CD4-positive, alpha-beta T cell treated with Interleukin-17A for 4 hours (primary cell): ENCODE results near the gene C7orf25.

ENCODE experiments used
- DNase-seq: peaks from one replicate; pipeline ENCODE4 v3.0.0-alpha.2; 2020; ENCODE audit warnings: mixed read lengths

The C7orf25 gene

GRCh38 chr7:42911454-42912447 lies at the start of gene C7orf25:
Gene C7orf25 (minus strand): TSS chr7:42912070. CDS start chr7:42910900, 1,170 bp downstream.
- peak; percentile 97 for DNase-seq

- no peak for DNase-seq
Observed at GRCh38 chr7:42961170-42961569, 49.3 kb upstream of the C7orf25 start.

GRCh38 chr7:42960762-42961161 lies 48.9 kb upstream of the C7orf25 start:
- DNase-seq: no peak

GRCh38 chr7:42959549-42959948 lies 47.7 kb upstream of the C7orf25 start:
- no peak for DNase-seq

GRCh38 chr7:42956062-42956461 lies 44.2 kb upstream of the C7orf25 start:
- DNase-seq: no peak

GRCh38 chr7:42953994-42954393 lies 42.1 kb upstream of the C7orf25 start:
- DNase-seq: no peak

- DNase-seq: no peak
Observed at GRCh38 chr7:42952328-42952727, 40.5 kb upstream of the C7orf25 start.

- no peak for DNase-seq
Observed at GRCh38 chr7:42950417-42950816, 38.5 kb upstream of the C7orf25 start.

GRCh38 chr7:42947521-42947920 lies 35.7 kb upstream of the C7orf25 start:
- DNase-seq: no peak

- DNase-seq: no peak
Observed at GRCh38 chr7:42946627-42946950, 34.7 kb upstream of the C7orf25 start.

- DNase-seq: no peak
Observed at GRCh38 chr7:42945821-42946626, 34.2 kb upstream of the C7orf25 start.

GRCh38 chr7:42940985-42941847 lies 29.3 kb upstream of the C7orf25 start:
- peak; percentile 79 for DNase-seq

GRCh38 chr7:42939457-42940240 lies 27.8 kb upstream of the C7orf25 start:
- no peak for DNase-seq

GRCh38 chr7:42935861-42936260 lies 24.0 kb upstream of the C7orf25 start:
- DNase-seq: no peak

GRCh38 chr7:42934291-42934690 lies 22.4 kb upstream of the C7orf25 start:
- no peak for DNase-seq

GRCh38 chr7:42932811-42933591 lies 21.1 kb upstream of the C7orf25 start:
- no peak for DNase-seq

- peak; percentile 94 for DNase-seq
Observed at GRCh38 chr7:42931834-42932651, 20.2 kb upstream of the C7orf25 start, which contains the start of the genes MRPL32 and PSMA2. Gene MRPL32 (plus strand): TSS chr7:42932376. CDS start chr7:42932387, 11 bp downstream. Gene PSMA2 (minus strand): TSS chr7:42932174. CDS start chr7:42932158, 16 bp downstream.

GRCh38 chr7:42931447-42931833 lies 19.6 kb upstream of the C7orf25 start:
- no peak for DNase-seq

- no peak for DNase-seq
Observed at GRCh38 chr7:42930889-42931288, 19.0 kb upstream of the C7orf25 start.

- DNase-seq: no peak
Observed at GRCh38 chr7:42929449-42929848, 17.6 kb upstream of the C7orf25 start.
